CD4-positive, alpha-beta T cell treated with Interleukin-1 beta for 1 hour (primary cell): ENCODE data around the gene CDC45.

Source experiments
- DNase-seq, 2 donors: peaks; one replicate each; pipeline ENCODE4 v3.0.0-alpha.2; 2020 to 2022

CDC45 gene

DNA sequence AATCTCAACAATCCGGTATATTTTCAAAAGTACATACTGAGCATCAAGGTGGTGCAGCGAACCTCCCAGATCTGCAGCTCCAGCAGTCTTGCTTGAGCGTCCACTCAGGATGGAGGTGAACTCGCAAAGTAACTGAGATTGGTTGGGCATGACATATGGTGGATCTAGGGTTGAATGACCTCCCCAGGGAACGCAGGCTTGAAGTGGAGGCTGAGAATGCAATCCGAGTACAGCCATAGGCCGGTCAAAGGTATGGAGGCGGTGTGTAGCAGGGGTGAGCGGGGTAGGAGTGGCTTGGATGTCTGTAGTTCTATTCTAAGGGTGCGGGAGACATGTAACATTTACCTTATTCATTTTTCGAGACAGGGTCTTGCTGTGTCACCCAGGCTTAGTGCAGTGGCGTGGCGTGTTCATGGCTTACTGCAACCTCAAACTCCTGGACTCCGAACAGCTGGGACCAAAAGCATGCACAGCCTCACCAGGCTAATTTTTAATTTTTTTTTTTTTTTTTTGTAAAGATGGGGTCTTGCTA is 31.6 kb upstream of the CDC45 start:
- peak; percentile 18 to 46 for DNase-seq

DNA sequence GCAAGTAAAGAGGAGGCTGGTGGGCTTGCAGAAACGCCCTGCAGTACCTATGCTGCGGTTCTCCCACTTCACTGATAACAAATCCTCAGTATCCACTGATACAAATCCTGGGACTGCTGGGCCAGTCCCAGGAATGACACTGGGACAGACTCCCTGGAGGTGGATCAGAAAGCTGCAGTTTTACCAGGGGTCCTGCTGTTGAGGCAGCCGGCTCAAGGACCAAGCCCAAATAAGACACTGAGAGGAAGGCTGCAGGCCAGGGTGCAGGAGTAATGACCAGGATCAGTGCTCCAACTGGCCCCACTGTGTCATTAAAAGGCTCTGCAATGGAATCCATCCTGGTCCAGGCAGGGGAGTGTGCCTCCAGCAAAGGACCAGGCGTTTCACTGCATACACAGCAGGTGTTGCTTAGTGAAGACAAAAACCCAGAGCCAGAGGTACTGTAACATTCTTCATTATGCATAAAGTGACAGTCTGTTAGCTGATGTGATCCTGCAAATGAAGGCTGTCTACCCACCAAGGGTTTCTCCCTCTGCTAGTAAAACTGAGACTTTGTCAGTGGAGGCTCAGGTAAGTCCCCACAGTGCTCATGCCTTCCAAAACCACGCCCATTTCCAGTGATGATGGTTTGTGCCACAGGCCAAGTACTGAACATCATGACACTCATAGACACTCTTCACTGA is 30.8 kb upstream of the CDC45 start:
- DNase-seq, result peak in 1 of 2 donors; percentile 8

- no peak for DNase-seq
Observed at GRCh38 chr22:19449422-19449767, 30.3 kb upstream of the CDC45 start.

DNA sequence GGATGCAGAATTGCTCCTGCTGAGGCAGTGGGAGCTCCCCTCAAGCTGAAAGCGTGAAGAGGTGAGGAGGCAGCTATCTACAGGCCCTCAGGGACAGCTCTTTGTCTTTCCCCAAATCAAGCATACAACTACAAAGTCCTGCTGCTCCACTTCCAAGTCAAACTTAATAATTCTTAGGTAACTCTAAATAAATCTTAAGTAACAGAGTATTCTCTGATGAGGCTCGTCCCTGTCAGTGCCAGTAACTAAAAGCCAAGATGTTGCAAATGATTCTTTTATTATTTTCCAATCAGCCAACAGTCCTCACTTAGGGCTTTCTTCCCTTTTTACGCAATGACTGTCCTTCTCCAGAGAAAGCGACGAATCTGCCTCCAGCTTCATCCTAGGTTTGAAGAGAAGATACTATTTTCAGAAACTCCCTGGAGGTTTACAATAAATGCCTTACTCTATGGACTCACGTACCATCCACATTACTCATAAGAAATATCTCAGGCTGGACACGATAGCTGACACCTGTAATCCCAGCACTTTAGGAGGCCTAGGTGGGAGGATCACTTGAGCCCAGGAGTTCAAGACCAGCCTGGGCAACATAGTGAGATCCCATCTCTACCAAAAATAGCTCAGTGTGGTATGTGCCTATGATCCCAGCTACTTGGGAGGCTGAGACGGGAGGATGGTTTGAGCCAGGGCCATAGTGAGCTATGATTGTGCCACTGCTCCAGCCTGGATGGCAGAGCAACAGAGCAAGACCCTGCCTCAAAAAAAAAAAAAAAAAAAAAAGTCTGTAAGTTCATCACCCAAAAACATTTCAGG is 29.2 kb upstream of the CDC45 start:
- DNase-seq, result no peak

GRCh38 chr22:19451570-19451969 is 28.1 kb upstream of the CDC45 start:
- no peak for DNase-seq

GRCh38 chr22:19453718-19454117 is 26.0 kb upstream of the CDC45 start:
- no peak for DNase-seq

DNA sequence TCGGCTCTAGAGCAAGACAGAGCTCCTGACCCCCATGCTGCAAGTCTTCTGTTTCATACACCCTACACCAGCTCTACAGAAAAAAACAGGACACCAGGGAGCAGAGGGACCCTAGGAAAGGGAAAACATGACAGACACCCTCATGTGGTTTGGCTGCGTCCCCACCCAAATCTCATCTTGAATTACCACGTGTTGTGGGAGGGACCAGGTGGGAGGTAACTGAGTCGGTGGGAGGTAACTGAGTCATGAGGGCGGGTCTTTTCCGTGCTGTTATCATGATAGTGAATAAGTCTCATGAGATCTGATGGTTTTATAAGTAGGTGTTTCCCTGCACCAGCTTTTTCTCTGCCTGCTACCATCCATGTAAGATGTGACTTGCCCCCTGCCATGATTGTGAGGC is 25.6 kb upstream of the CDC45 start:
- no peak for DNase-seq

GRCh38 chr22:19455033-19455432 is 24.7 kb upstream of the CDC45 start:
- no peak for DNase-seq

- no peak for DNase-seq
Observed at GRCh38 chr22:19455585-19456370, 23.9 kb upstream of the CDC45 start.

- DNase-seq, result no peak
Observed at GRCh38 chr22:19456541-19456940, 23.2 kb upstream of the CDC45 start.

GRCh38 chr22:19457828-19458428 is 21.8 kb upstream of the CDC45 start:
- DNase-seq, result no peak

- no peak for DNase-seq
Observed at GRCh38 chr22:19460036-19460435, 19.7 kb upstream of the CDC45 start.

- DNase-seq, result no peak
Observed at GRCh38 chr22:19461506-19461905, 18.2 kb upstream of the CDC45 start.

DNA sequence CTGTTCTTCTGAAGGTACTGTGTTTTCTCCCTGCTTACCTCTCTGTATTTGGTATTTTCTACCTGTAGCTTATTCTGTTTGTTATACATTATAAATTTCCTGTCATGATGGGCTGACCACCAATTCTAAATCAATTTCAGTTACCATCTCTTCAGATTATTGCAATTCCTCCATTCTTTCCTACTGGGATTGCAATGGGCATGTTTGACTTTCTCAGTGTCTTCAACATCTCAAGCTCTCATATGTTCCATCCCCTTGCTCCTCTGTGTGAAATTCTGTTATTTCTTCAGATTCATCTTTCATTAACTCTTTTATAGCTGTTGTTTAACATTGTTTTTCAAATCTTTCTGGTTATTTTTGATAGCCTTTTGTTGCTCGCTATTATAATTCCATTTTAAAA is 16.7 kb upstream of the CDC45 start:
- DNase-seq, result no peak

DNA sequence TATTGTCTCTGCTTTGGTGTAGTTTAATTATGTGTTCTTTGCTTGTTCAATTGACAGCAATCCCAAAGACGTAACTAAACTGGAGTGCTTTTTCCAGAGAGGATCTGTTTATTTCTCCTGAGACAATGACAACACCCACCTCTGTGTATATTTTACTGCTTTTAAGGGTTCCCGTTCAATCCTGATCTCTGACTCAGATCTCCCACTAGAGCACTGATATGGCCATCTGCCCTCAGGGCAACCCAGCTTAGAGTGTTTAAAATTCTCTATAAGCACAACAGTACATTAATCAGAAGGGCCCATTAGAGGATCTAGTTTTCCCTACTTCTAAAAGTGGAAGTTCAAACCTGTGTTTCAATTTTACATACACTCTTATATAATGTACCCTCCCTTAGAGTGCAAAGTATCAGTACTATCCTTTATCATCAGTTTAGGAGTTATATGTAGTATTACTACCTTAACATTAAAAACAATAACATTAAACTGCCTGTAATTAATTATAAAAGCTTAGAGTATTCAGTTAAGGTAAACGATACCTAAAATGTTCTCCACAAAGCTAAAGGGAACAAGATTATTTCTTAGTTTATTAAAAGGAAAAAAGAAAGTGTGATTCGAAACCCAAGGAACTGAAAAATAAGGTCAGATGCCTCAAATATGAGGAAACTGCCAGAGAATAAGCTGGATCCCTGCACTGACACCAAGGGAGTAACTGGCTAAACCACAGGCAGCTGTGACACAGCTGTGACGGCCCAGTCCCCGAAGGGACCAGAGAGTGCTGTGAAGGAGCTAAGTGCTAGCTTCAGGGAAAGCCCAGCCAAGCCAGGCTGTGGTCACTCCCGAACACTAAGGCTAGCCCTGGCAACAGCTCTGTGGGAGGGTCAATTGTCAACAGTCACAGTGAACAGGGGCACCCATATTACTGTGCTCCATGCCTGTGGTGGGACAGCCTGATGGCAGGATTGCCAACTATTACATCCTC is 15.9 kb upstream of the CDC45 start:
- no peak for DNase-seq

DNA sequence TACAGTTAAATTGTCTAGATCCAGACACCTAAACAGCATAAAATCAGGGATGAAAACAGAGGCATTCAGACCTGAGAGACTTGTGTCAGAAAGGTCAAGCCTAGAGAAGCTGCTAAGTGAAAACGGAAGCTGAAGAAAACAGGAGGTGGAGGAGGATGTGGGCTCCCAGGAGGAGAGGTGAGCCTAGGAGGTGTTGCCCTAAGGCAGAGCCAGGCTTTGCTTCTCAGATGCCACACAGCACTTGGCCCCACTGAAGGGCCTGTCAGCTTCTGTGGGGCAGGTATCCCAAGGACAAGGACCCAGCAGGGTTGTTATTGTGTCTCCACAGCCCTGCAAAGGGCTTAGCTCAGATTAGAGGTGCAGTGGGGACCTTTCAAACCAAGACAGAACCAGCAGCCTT is 15.2 kb upstream of the CDC45 start:
- DNase-seq, result no peak

DNA sequence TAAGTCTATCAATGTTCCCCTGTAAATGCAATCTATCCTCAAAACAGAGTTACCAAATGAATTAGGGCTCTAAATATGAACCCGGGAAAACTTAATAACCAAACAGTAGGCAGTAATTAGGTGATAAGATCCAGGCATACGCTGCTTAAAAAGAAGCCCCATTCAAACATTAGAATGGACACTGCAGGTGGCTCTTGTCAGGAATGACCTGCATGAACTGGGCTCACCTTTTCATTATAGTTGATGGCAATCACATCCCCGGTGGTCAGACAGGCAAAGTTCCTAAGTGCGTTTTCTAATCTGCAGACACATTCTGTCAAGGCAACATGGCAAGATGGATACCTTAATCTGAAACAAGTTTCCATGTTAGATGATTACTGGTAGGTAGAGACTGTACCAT is 14.7 kb upstream of the CDC45 start:
- DNase-seq, result no peak

- DNase-seq, result no peak
Observed at GRCh38 chr22:19466126-19466716, 13.5 kb upstream of the CDC45 start.

DNA sequence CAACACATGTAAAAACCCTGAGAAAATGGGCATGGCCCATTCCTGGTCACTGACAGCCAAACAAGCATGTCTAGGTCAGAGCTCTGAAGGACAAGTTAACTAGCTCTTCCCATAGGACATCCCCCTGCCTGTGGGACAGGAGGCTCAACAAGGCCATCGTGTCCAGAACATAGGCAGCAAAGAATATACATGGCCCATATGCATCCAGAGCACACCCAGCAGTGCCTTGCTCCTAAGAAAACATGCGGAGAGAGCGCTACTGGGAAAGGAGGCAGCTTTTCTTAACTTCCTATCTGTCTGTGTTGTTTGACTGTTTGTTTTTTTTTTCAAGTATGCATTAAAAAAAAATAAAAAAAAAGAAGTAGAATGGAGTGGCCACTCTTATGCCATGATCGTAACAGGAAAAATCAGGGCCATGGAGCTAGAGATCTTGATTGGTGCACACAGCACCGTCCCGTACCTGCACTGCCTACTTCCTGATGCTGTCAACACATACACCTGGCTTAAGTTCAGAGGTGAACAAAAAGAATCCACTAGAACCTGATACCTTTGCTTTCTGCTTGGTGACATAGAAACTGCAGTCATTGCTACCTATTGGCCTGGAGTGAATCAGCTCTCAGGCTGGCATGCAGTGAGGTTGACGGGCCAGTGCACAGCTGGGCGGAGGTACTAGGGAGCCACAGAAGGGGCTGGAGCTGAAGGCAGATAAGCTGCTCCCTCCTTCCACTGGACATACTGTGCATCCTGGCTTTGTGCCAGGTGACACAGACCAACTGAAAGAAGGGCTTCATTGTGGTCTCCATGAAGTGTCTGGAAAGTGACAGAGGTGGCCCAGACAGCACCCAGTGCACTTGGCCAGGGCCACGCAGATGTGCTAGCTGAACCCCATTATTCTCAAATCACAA is 12.6 kb upstream of the CDC45 start:
- DNase-seq, result no peak

- no peak for DNase-seq
Observed at GRCh38 chr22:19467912-19468311, 11.8 kb upstream of the CDC45 start.
